Fibroblast of pulmonary artery (primary cell): ENCODE results near the gene MSTN.

Experiments used
- DNase-seq: peaks from one replicate; pipeline ENCODE4 v3.0.0-alpha.2; 2010; ENCODE audit warnings: low read depth
- H3K4me3 ChIP-seq: replicated peaks from 2 replicates; pipeline ENCODE4 v1.5.1; 2011; ENCODE audit warnings: low read depth, mild to moderate bottlenecking, control low read depth, low read length, moderate library complexity
- CTCF ChIP-seq: IDR thresholded peaks from 2 replicates; pipeline ENCODE4 v1.5.1; 2011; ENCODE audit warnings: mild to moderate bottlenecking, control low read depth, low read length, inconsistent platforms; ENCODE audit errors: missing control alignments

The MSTN gene

GRCh38 chr2:190088917-190089316, 26.4 kb upstream of the MSTN start:
- TF ChIP-seq CTCF = peak; percentile 72
- peak; percentile 86 for DNase-seq

GRCh38 chr2:190084704-190085103, 22.2 kb upstream of the MSTN start:
- no peak for TF ChIP-seq CTCF
- no peak overlapping the region for H3K4me3 ChIP-seq
- no peak for DNase-seq

More at GRCh38 chr2:190088917-190089316, 26.4 kb upstream of the MSTN start:
- no peak overlapping the region for H3K4me3 ChIP-seq

- no peak for TF ChIP-seq CTCF
- no peak for DNase-seq
- no peak overlapping the region for H3K4me3 ChIP-seq
Observed at GRCh38 chr2:190082118-190082517, 19.6 kb upstream of the MSTN start.

GRCh38 chr2:190080527-190081049, 18.1 kb upstream of the MSTN start:
- no peak for DNase-seq
- no peak for TF ChIP-seq CTCF
- no peak overlapping the region for H3K4me3 ChIP-seq

- no peak for TF ChIP-seq CTCF
- H3K4me3 ChIP-seq = no peak overlapping the region
- DNase-seq = no peak
Observed at GRCh38 chr2:190079160-190079559, 16.6 kb upstream of the MSTN start.

- TF ChIP-seq CTCF = no peak
- DNase-seq = no peak
- H3K4me3 ChIP-seq = no peak overlapping the region
Observed at GRCh38 chr2:190075623-190076022, 13.1 kb upstream of the MSTN start.

- peak; percentile 86 for DNase-seq
- TF ChIP-seq CTCF = peak; percentile 64
- no peak overlapping the region for H3K4me3 ChIP-seq
Observed at GRCh38 chr2:190069936-190070696, 7.6 kb upstream of the MSTN start.
